H9 (cell line): Measurements from ENCODE around the gene DHRS7C. TPM values are rescaled to one million over a fixed set of nuclear protein-coding genes. Genes with fewer than 3 reads are reported as not detected.

Source experiments
- DNase-seq: peaks from one replicate; pipeline ENCODE4 v3.0.0-alpha.2; 2017
- H2AFZ ChIP-seq: one replicate; pipeline ENCODE4 v1.6.1; 2013; ENCODE audit warnings: mild to moderate bottlenecking, low read length, control low read depth, moderate library complexity
- H2AK5ac ChIP-seq: 2 replicates; pipeline ENCODE4 v1.6.1; 2013; ENCODE audit warnings: low read length, control low read depth, mixed read lengths; ENCODE audit not compliant: insufficient read length
- H2BK120ac ChIP-seq: one replicate; pipeline ENCODE4 v1.6.1; 2013; ENCODE audit warnings: low read depth, mild to moderate bottlenecking, low read length, control low read depth, inconsistent platforms; ENCODE audit not compliant: poor library complexity, severe bottlenecking
- H2BK12ac ChIP-seq: 2 replicates; pipeline ENCODE4 v1.6.1; 2013; ENCODE audit warnings: low read length, control low read depth, mixed read lengths, low read depth; ENCODE audit not compliant: insufficient read length
- H2BK15ac ChIP-seq: 2 replicates; pipeline ENCODE4 v1.6.1; 2013; ENCODE audit warnings: low read depth, low read length, control low read depth
- H2BK20ac ChIP-seq: one replicate; pipeline ENCODE4 v1.6.1; 2013; ENCODE audit warnings: low read depth, mild to moderate bottlenecking, low read length, control low read depth, inconsistent platforms; ENCODE audit not compliant: poor library complexity, severe bottlenecking
- H2BK5ac ChIP-seq: 2 replicates; pipeline ENCODE4 v1.6.1; 2013; ENCODE audit warnings: low read length, control low read depth, mixed read lengths; ENCODE audit not compliant: insufficient read length
- H3K14ac ChIP-seq: 2 replicates; pipeline ENCODE4 v1.6.1; 2013; ENCODE audit warnings: low read length, control low read depth; ENCODE audit not compliant: insufficient read depth
- H3K18ac ChIP-seq: 2 replicates; pipeline ENCODE4 v1.6.1; 2013; ENCODE audit warnings: low read depth, mild to moderate bottlenecking, mixed read lengths, low read length, control low read depth; ENCODE audit not compliant: insufficient read length
- H3K23ac ChIP-seq: 2 replicates; pipeline ENCODE4 v1.6.1; 2013; ENCODE audit warnings: low read length, control low read depth, mixed read lengths, low read depth; ENCODE audit not compliant: insufficient read length
- H3K23me2 ChIP-seq: 2 replicates; pipeline ENCODE4 v1.6.1; 2013; ENCODE audit warnings: low read depth, mild to moderate bottlenecking, mixed read lengths, low read length, control low read depth; ENCODE audit not compliant: insufficient read length, poor library complexity, severe bottlenecking
- H3K27ac ChIP-seq: 2 replicates; pipeline ENCODE4 v1.5.1; 2013; ENCODE audit warnings: low read length, control low read depth, mixed read lengths, low read depth; ENCODE audit not compliant: insufficient read length
- H3K27me3 ChIP-seq: 2 replicates; pipeline ENCODE4 v1.6.1; 2013; ENCODE audit warnings: low read length, control low read depth, inconsistent platforms; ENCODE audit not compliant: insufficient read depth
- H3K4ac ChIP-seq: 2 replicates; pipeline ENCODE4 v1.6.1; 2013; ENCODE audit warnings: low read depth, mild to moderate bottlenecking, control low read depth, inconsistent platforms, low read length, moderate library complexity
- H3K4me1 ChIP-seq: 2 replicates; pipeline ENCODE4 v1.6.1; 2013; ENCODE audit warnings: low read length, control low read depth, inconsistent platforms; ENCODE audit not compliant: insufficient read depth
- H3K4me2 ChIP-seq: 2 replicates; pipeline ENCODE4 v1.6.1; 2013; ENCODE audit warnings: low read length, control low read depth, mixed read lengths; ENCODE audit not compliant: insufficient read length, insufficient read depth
- H3K56ac ChIP-seq: 2 replicates; pipeline ENCODE4 v1.6.1; 2013; ENCODE audit warnings: low read depth, mild to moderate bottlenecking, mixed read lengths, low read length, control low read depth; ENCODE audit not compliant: insufficient read length
- H3K79me1 ChIP-seq: 2 replicates; pipeline ENCODE4 v1.6.1; 2013; ENCODE audit warnings: low read depth, mild to moderate bottlenecking, moderate library complexity, low read length, control low read depth, inconsistent platforms; ENCODE audit not compliant: insufficient read depth, poor library complexity, severe bottlenecking
- H3K79me2 ChIP-seq: 2 replicates; pipeline ENCODE4 v1.6.1; 2013; ENCODE audit warnings: low read length, control low read depth, inconsistent platforms; ENCODE audit not compliant: insufficient read depth
- H3K9ac ChIP-seq: 2 replicates; pipeline ENCODE4 v1.6.1; 2013; ENCODE audit warnings: low read length, control low read depth, mixed read lengths; ENCODE audit not compliant: insufficient read length; ENCODE audit errors: extremely low read depth
- H3K9me3 ChIP-seq: one replicate; pipeline ENCODE4 v1.6.1; 2013; ENCODE audit warnings: low read depth, low read length, inconsistent platforms; ENCODE audit not compliant: control insufficient read depth
- H3T11ph ChIP-seq: one replicate; pipeline ENCODE4 v1.6.1; 2013; ENCODE audit warnings: mild to moderate bottlenecking, low read length, control low read depth, inconsistent platforms
- H4K20me1 ChIP-seq: one replicate; pipeline ENCODE4 v1.6.1; 2013; ENCODE audit not compliant: control insufficient read depth, insufficient read length, insufficient read depth
- H4K5ac ChIP-seq: 2 replicates; pipeline ENCODE4 v1.6.1; 2013; ENCODE audit warnings: low read depth, mild to moderate bottlenecking, mixed read lengths, low read length, control low read depth; ENCODE audit not compliant: insufficient read length
- H4K8ac ChIP-seq: replicated peaks from 2 replicates; pipeline ENCODE4 v1.6.1; 2013; ENCODE audit warnings: low read length, control low read depth, mixed read lengths, low read depth; ENCODE audit not compliant: insufficient read length
- H4K91ac ChIP-seq: 2 replicates; pipeline ENCODE4 v1.6.1; 2013; ENCODE audit warnings: low read depth, mild to moderate bottlenecking, moderate library complexity, mixed read lengths, low read length, control low read depth; ENCODE audit not compliant: insufficient read length
- H3K27ac Mint-ChIP-seq, 3 experiments: 2 replicates in 2 of 3; 3 replicates in 1 of 3; pipeline ENCODE4 v1.8.0; 2020 to 2021; ENCODE audit warnings: mixed read lengths in 3 of 3, mild to moderate bottlenecking in 1 of 3, moderate library complexity in 1 of 3
- H3K27me3 Mint-ChIP-seq: 2 replicates; pipeline ENCODE4 v1.8.0; 2021; ENCODE audit warnings: low read depth, mild to moderate bottlenecking, moderate library complexity, mixed read lengths
- H3K36me3 Mint-ChIP-seq, 3 experiments: 2 replicates in 2 of 3; 3 replicates in 1 of 3; pipeline ENCODE4 v1.8.0; 2020 to 2021; ENCODE audit warnings: low read depth in 3 of 3, mixed read lengths in 3 of 3; ENCODE audit not compliant: insufficient read depth in 1 of 3
- H3K4me1 Mint-ChIP-seq, 2 experiments: 2 replicates each; pipeline ENCODE4 v1.8.0; 2020; ENCODE audit warnings: mixed read lengths in 2 of 2
- H3K4me3 Mint-ChIP-seq, 2 experiments: 2 replicates in 1 of 2; 3 replicates in 1 of 2; pipeline ENCODE4 v1.8.0; 2020 to 2021; ENCODE audit warnings: mild to moderate bottlenecking in 2 of 2, mixed read lengths in 2 of 2, moderate library complexity in 1 of 2
- H3K9me3 Mint-ChIP-seq, 2 experiments: 2 replicates in 1 of 2; 3 replicates in 1 of 2; pipeline ENCODE4 v1.8.0; 2020; ENCODE audit warnings: mild to moderate bottlenecking in 2 of 2, mixed read lengths in 2 of 2, moderate library complexity in 1 of 2
- WGBS: extraction: QIAGEN DNeasy Blood & Tissue Kit; methylation state at CpG from one replicate; pipeline ENCODE4 v1.1.7; 2013; ENCODE audit warnings: missing lambda C conversion rate, low lambda C conversion rate, mixed read lengths; ENCODE audit not compliant: insufficient read length; ENCODE audit errors: extremely low coverage; 5-methylcytosine and 5-hydroxymethylcytosine counted together
- total RNA-seq: library from RNA; stranded (reverse); gene quantifications from 2 replicates; pipeline ENCODE4 v1.2.1, GENCODE V29; 2021
- TF ChIP-seq, protein P1 (sequence below): fragments of 200-600 bp; sonication (generic); conservative IDR thresholded peaks from 3 replicates; pipeline ENCODE4 v1.8.0; 2021; ENCODE audit warnings: antibody characterized with exemption, mild to moderate bottlenecking

The DHRS7C gene
- total RNA-seq, 1 experiment from 2014 or later: not detected

DNA sequence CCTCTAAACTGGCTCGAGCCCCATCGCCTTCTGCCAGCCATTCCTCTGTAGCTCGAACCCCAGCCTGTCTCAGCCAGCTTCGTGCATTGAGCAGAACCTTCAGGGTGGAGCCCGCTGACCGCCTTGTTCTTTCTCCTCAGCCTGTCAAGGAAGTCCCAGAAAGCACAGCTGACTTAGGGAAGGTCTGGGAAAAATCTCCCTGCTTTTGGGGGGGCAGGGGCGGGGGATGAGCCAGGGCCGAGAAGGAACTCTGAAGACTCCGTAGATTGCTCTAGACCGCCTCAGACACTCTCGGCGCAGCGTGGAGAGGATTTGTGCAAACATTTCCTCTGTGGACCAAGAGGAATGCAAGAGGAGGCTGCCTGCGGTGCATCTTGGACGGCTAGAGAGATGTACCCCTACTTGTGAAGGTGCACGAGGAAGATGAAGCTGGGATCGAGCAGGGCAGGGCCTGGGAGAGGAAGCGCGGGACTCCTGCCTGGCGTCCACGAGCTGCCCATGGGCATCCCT, 34.3 kb upstream of the DHRS7C start, which contains the start of gene GLP2R:
GLP2R (plus strand) TSS at position 284 of the 510 bp plus-strand sequence; CDS start at position 424, 140 bp downstream.
- Histone ChIP-seq H3K27me3 (no peaks in the 10 kb centered on the region), H3K4ac (no peak within 1 kb of the TSS), H3K9ac (no peak within 1 kb of the TSS), H3K27ac (no peak within 1 kb of the TSS), H4K91ac (no peak within 1 kb of the TSS), H4K5ac (no peak within 1 kb of the TSS), H3T11ph (no peak within 1 kb of the TSS), H2AFZ (no peak within 1 kb of the TSS), H3K14ac (no peak within 1 kb of the TSS), H4K20me1 (no peaks in the 10 kb centered on the region), H3K23me2 (no peaks in the 10 kb centered on the region), H2BK5ac (no peak within 1 kb of the TSS), H3K18ac (no peak within 1 kb of the TSS), H3K4me2 (no peak within 1 kb of the TSS), H2BK15ac (no peak within 1 kb of the TSS), H3K56ac (no peak within 1 kb of the TSS), H2AK5ac (no peak within 1 kb of the TSS), H3K4me1 (no peaks in the 10 kb centered on the region), H4K8ac (no peak within 1 kb of the TSS), H2BK20ac (no peak within 1 kb of the TSS), H3K23ac (no peak within 1 kb of the TSS), H3K79me2 (no peaks in the 10 kb centered on the region), H3K79me1 (no peaks in the 10 kb centered on the region), H2BK120ac (no peak within 1 kb of the TSS), H3K9me3 (no peaks in the 10 kb centered on the region), H2BK12ac (no peak within 1 kb of the TSS)
- Mint-ChIP-seq H3K4me1 (no peaks in the 10 kb centered on the region), H3K27ac (no peak within 1 kb of the TSS), H3K9me3 (no peaks in the 10 kb centered on the region; a peak in 1 of 5 replicates), H3K36me3 (no peaks in the 10 kb centered on the region), H3K27me3 (no peaks in the 10 kb centered on the region; the same call in 1 of the 2 replicates), H3K4me3 (no peak within 1 kb of the TSS)
- no CpG with 5 or more reads among the region's 21 CpGs for WGBS
- DNase-seq: no peak
- TF ChIP-seq, protein P1, sequence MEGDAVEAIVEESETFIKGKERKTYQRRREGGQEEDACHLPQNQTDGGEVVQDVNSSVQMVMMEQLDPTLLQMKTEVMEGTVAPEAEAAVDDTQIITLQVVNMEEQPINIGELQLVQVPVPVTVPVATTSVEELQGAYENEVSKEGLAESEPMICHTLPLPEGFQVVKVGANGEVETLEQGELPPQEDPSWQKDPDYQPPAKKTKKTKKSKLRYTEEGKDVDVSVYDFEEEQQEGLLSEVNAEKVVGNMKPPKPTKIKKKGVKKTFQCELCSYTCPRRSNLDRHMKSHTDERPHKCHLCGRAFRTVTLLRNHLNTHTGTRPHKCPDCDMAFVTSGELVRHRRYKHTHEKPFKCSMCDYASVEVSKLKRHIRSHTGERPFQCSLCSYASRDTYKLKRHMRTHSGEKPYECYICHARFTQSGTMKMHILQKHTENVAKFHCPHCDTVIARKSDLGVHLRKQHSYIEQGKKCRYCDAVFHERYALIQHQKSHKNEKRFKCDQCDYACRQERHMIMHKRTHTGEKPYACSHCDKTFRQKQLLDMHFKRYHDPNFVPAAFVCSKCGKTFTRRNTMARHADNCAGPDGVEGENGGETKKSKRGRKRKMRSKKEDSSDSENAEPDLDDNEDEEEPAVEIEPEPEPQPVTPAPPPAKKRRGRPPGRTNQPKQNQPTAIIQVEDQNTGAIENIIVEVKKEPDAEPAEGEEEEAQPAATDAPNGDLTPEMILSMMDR: no peak
